Fibroblast of the aortic adventitia (primary cell): Measurements from ENCODE around the gene SMIM32. TPM values are rescaled to one million over a fixed set of nuclear protein-coding genes. Genes with fewer than 3 reads are reported as not detected.

Experiments used
- DNase-seq: peaks from one replicate; pipeline ENCODE4 v3.0.0-alpha.2; 2010; ENCODE audit warnings: low read depth
- H3K4me3 ChIP-seq: 2 replicates; pipeline ENCODE4 v1.5.1; 2011; ENCODE audit warnings: low read depth, mild to moderate bottlenecking, control low read depth, low read length, moderate library complexity
- CTCF ChIP-seq: IDR thresholded peaks from 2 replicates; pipeline ENCODE4 v1.5.1; 2011; ENCODE audit warnings: mild to moderate bottlenecking, low read length, control low read depth, inconsistent platforms; ENCODE audit not compliant: insufficient read depth
- total RNA-seq: library from RNA; depleted of rRNA; stranded (reverse); fragments of >200 nt; gene quantifications from 2 replicates; pipeline ENCODE4 v1.2.3, GENCODE V29; 2012; ENCODE audit warnings: low replicate concordance

SMIM32 gene
- total RNA-seq, 1 donor = not detected

DNA sequence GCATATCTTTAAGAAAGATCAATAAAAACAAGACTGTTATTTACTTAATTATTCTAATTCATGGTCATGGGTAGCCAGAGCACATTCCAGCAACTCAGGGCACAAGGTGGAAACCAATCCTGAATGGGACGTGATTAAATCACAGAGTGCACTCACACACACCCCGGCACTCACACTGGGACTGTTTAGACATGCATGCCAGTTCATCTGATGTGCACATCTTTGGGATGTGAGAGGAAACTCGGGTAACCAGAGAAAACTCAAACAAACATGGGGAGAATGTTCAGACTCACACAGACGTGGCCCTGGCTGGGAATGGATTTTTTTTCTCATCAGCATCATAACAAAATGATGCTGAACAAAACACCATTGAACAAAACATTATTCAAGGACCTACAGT lies 31.0 kb downstream of the SMIM32 start:
- TF ChIP-seq CTCF = no peak
- no peak for DNase-seq
- H3K4me3 ChIP-seq = no peak overlapping the region

- no peak overlapping the region for H3K4me3 ChIP-seq
- no peak for TF ChIP-seq CTCF
- DNase-seq = peak; percentile 64
Observed at GRCh38 chr5:136159457-136159856, 33.5 kb downstream of the SMIM32 start.

DNA sequence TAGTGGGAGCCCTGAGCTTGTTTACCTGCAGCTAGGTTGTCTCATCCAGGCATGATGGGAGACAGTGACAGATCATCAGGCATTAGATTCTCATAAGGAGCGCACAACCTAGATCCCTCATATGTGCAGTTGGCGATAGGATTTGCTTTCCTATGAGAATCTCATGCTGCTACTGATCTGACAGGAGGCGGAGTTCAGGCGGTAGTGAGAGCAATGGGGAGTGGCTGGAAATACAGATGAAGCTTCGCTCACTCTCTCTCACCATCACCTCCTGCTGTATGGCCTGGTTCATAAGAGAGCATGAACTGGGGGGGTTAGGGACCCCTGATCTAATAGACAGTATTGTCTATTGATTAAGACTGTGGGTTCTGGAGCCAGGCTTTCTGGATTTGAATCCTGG lies 35.4 kb downstream of the SMIM32 start:
- no peak for DNase-seq
- TF ChIP-seq CTCF = no peak
- H3K4me3 ChIP-seq = no peak overlapping the region

DNA sequence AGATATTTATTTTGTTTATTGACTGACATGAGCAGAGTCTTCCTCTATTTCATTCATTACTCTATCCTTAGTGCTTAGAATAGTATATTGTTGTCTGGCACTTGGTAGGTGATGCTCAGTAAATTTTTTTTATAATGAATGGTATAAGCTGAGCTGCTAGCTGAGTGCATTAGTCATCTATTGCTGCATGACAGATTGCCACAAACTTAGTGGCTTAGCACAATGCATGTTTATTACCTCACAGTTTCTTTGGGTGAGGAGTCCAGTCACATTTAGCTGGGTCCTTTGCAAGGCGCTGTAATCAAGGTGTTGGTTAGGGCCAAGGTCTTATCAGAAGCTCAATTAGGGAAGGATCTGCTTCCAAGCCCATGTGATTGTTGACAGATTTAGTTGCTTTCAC lies 37.2 kb downstream of the SMIM32 start:
- DNase-seq = no peak
- no peak for TF ChIP-seq CTCF
- H3K4me3 ChIP-seq = no peak overlapping the region

DNA sequence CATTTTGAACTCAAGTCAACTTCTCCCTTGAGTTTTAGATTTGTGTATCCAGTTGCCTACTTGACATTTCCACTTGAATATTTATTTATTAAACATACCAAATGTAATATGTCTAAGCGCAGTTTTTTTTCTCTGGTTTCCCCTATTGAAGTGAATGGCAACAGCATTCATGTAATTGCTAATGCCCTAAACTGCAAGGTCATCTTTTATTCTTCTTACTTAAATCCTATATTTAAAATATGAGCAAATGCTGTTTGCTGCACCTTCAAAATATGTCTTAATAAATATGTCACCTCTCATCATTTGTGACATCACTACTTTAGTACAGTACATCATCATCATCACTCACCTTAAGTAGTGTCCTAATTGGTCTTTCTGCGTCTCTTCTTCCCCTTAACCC lies 37.9 kb downstream of the SMIM32 start:
- no peak overlapping the region for H3K4me3 ChIP-seq
- DNase-seq = no peak
- TF ChIP-seq CTCF = no peak

- no peak for TF ChIP-seq CTCF
- H3K4me3 ChIP-seq = no peak overlapping the region
- DNase-seq = no peak
Observed at GRCh38 chr5:136153581-136154236, 39.3 kb downstream of the SMIM32 start.

DNA sequence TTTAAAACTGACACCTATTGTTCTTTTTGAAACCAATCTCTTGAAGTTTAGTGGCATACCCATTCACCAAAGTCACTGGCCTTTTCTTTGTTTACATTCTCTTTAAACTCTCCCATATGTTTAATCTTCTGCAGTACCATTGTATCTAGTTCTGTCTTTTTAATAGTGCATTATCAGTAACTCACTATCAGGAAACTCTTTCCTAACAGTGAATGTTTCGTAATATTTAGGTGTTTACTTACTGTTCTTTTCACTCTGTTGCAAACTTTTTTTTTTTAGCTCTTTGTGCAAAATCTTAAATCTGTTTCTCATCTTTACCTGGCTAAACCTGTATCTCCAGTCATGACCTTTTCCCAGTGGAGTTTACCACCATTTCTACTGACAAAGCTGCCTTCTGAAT lies 43.1 kb downstream of the SMIM32 start:
- H3K4me3 ChIP-seq = no peak overlapping the region
- TF ChIP-seq CTCF = no peak
- peak; percentile 26 for DNase-seq
